A549 (cell line): ENCODE data around the gene NEDD4L.

Experiments
- BCL3 ChIP-seq: fragments of >200 bp; sonication (Bioruptor Twin); formaldehyde crosslinking; IDR thresholded peaks from 3 replicates; pipeline ENCODE4 v1.6.1; 2016
- BHLHE40 ChIP-seq: IDR thresholded peaks from 2 replicates; pipeline ENCODE4 v1.6.1; 2012; ENCODE audit warnings: low read depth, low read length, inconsistent platforms
- CTCF ChIP-seq: fragments of >200 bp; sonication (Bioruptor Twin); formaldehyde crosslinking; IDR thresholded peaks from 3 replicates; pipeline ENCODE4 v1.5.1; 2016
- ELK1 ChIP-seq: fragments of 150-350 bp; IDR thresholded peaks from 2 replicates; pipeline ENCODE4 v1.6.1; 2014; ENCODE audit warnings: low read depth, mild to moderate bottlenecking, low read length
- EP300 ChIP-seq, 2 experiments: fragments of >200 bp; sonication (Bioruptor Twin); formaldehyde crosslinking; IDR thresholded peaks; 2 replicates in 1 of 2; 3 replicates in 1 of 2; pipeline ENCODE4 v1.6.1; 2016 to 2017
- ESRRA ChIP-seq: fragments of 150-350 bp; IDR thresholded peaks from 2 replicates; pipeline ENCODE4 v1.6.1; 2014; ENCODE audit warnings: mild to moderate bottlenecking, low read length, borderline replicate concordance
- GATA3 ChIP-seq: IDR thresholded peaks from 2 replicates; pipeline ENCODE4 v1.6.1; 2012; ENCODE audit warnings: borderline replicate concordance
- NR3C1 ChIP-seq: fragments of >200 bp; sonication (Bioruptor Twin); formaldehyde crosslinking; IDR thresholded peaks from 3 replicates; pipeline ENCODE4 v1.6.1; 2017
- POLR2A ChIP-seq: IDR thresholded peaks from 2 replicates; pipeline ENCODE4 v1.6.1; 2012; ENCODE audit warnings: mild to moderate bottlenecking, low read length
- USF2 ChIP-seq: fragments of 450-650 bp; IDR thresholded peaks from 2 replicates; pipeline ENCODE4 v1.6.1; 2014; ENCODE audit warnings: antibody characterized with exemption

GRCh38 chr18:58033216-58033615 lies 10.8 kb upstream of the NEDD4L start:
- TF ChIP-seq GATA3 (no peak), BCL3 (no peak), CTCF (no peak), ESRRA (no peak), ELK1 (no peak), EP300 (IDR thresholded peaks at IDR 0.05) (no peak), POLR2A (no peak), NR3C1 (no peak), USF2 (no peak), BHLHE40 (no peak)
